AG04449 (cell line): ENCODE results near the gene TMEM256.

Experiments used
- CTCF ChIA-PET: fragments of 350-600 bp; formaldehyde crosslinking; extraction: SDS; loops from one replicate; lab custom pipeline; 2021; ENCODE audit warnings: antibody characterized with exemption; lab: Yijun Ruan, JAX
- POLR2A ChIA-PET: fragments of 400-600, 350-600 bp; formaldehyde crosslinking; extraction: SDS; loops from one replicate; lab custom pipeline; 2020; ENCODE audit warnings: antibody characterized with exemption, inconsistent platforms; lab: Yijun Ruan, JAX
- DNase-seq: peaks from one replicate; pipeline ENCODE4 v3.0.0-alpha.2; 2010; ENCODE audit warnings: low read depth, low spot score
- H3K4me3 ChIP-seq: 2 replicates; pipeline ENCODE4 v1.5.1; 2011; ENCODE audit warnings: low read depth, mild to moderate bottlenecking, control low read depth, low read length
- TF ChIP-seq, protein P1 (sequence below): IDR thresholded peaks from one replicate; pipeline ENCODE4 v1.5.1; 2011; ENCODE audit warnings: mild to moderate bottlenecking, moderate library complexity, low read length, control low read depth, inconsistent platforms; ENCODE audit not compliant: insufficient read depth; ENCODE audit errors: missing control alignments

TMEM256 gene

GRCh38 chr17:7403977-7404736 is at the start of gene TMEM256:
Gene TMEM256, minus strand, starts transcription at chr17:7404097. Its CDS starts 13 bp downstream, at chr17:7404084.
- DNase-seq, result peak; percentile 96
- TF ChIP-seq, protein P1, sequence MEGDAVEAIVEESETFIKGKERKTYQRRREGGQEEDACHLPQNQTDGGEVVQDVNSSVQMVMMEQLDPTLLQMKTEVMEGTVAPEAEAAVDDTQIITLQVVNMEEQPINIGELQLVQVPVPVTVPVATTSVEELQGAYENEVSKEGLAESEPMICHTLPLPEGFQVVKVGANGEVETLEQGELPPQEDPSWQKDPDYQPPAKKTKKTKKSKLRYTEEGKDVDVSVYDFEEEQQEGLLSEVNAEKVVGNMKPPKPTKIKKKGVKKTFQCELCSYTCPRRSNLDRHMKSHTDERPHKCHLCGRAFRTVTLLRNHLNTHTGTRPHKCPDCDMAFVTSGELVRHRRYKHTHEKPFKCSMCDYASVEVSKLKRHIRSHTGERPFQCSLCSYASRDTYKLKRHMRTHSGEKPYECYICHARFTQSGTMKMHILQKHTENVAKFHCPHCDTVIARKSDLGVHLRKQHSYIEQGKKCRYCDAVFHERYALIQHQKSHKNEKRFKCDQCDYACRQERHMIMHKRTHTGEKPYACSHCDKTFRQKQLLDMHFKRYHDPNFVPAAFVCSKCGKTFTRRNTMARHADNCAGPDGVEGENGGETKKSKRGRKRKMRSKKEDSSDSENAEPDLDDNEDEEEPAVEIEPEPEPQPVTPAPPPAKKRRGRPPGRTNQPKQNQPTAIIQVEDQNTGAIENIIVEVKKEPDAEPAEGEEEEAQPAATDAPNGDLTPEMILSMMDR, result no peak
- H3K4me3 ChIP-seq, result peak within 1 kb of the TSS; percentile 83
- ChIA-PET CTCF (interaction anchor here (0.6 to 1.4 kb wide), 4 partner anchors 15 to 157 kb away, joined by 3 to 8 read pairs (median 4); no protein-coding TSS in a partner anchor), POLR2A (interaction anchor here (0.6 to 1.4 kb wide), 21 partner anchors 9 to 169 kb away, joined by 3 to 11 read pairs (median 4); partner anchors contain the start of genes PLSCR3, POLR2A, TMEM102 and ZBTB4)

DNA sequence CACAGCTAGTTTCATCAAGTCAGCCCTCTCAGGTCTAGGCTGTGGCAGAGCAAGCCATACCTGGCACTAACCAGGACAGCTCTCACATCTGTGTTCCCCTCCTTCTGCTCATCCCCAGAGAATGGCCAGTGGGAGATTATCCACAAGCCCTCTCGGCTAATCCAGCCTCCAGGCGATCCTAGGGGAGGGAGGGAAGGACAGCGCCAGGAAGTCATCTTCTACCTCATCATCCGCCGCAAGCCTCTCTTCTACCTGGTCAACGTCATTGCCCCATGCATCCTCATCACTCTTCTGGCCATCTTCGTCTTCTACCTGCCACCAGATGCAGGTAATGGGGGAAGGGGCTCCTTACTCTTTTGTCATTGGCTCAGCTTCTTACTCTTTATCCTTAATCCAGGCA is 44.6 kb upstream of the TMEM256 start:
- no peak for DNase-seq
- ChIA-PET POLR2A (no interaction called here), CTCF (interaction anchor here (8.8 kb wide), 1 partner anchor 12 kb away, joined by 62 read pairs; the partner anchor contains the start of gene TMEM102)

GRCh38 chr17:7445619-7445968 is 41.7 kb upstream of the TMEM256 start:
- CTCF ChIA-PET, result interaction anchor here (1.0 to 8.8 kb wide), 4 partner anchors 9 to 115 kb away, joined by 3 to 62 read pairs (median 7); partner anchors contain the start of genes TMEM102 and TMEM95
- DNase-seq, result no peak
- POLR2A ChIA-PET, result interaction anchor here (1.4 kb wide), 1 partner anchor 39 kb away, joined by 4 read pairs; the partner anchor contains the start of gene POLR2A
- peak overlapping the region; percentile 36 for H3K4me3 ChIP-seq
- TF ChIP-seq, protein P1, result no peak

More for the DNA sequence above, 44.6 kb upstream of the TMEM256 start:
- TF ChIP-seq, protein P1, result no peak
- H3K4me3 ChIP-seq, result no peak overlapping the region

GRCh38 chr17:7444682-7445618 is 41.1 kb upstream of the TMEM256 start, which contains the start of gene CHRNB1:
Gene CHRNB1, plus strand, starts transcription at chr17:7445061. Its CDS starts 67 bp downstream, at chr17:7445128.
- TF ChIP-seq, protein P1, result no peak
- no peak for DNase-seq
- ChIA-PET POLR2A (interaction anchor here (0.7 to 1.4 kb wide), 4 partner anchors 10 to 51 kb away, joined by 3 to 10 read pairs (median 4); partner anchors contain the start of genes PLSCR3 and POLR2A), CTCF (interaction anchor here (1.0 to 8.8 kb wide), 7 partner anchors 9 to 170 kb away, joined by 3 to 62 read pairs (median 5); partner anchors contain the start of genes FXR2, SENP3, TMEM102 and TMEM95)
- peak within 1 kb of the TSS; percentile 36 for H3K4me3 ChIP-seq

- ChIA-PET CTCF (interaction anchor here (0.9 to 8.8 kb wide), 6 partner anchors 7 to 171 kb away, joined by 3 to 62 read pairs (median 3); partner anchors contain the start of genes FXR2, SENP3 and TMEM102), POLR2A (interaction anchor here (0.7 to 1.2 kb wide), 3 partner anchors 11 to 49 kb away, joined by 3 to 10 read pairs (median 4); partner anchors contain the start of genes PLSCR3 and POLR2A)
- no peak overlapping the region for H3K4me3 ChIP-seq
- TF ChIP-seq, protein P1, result no peak
- DNase-seq, result no peak
Observed at GRCh38 chr17:7443499-7444485, 39.9 kb upstream of the TMEM256 start.
